ENCODE results near the gene UHRF2.

GRCh38 chr9:6415266-6415665, 2.3 kb downstream of the UHRF2 start:
- TF ChIP-seq CTCF (IDR thresholded peaks at IDR 0.05), result no peak
- no peak for TF ChIP-seq POLR2A (IDR thresholded peaks at IDR 0.05)
- TF ChIP-seq EP300 (IDR thresholded peaks at IDR 0.05), result no peak
- no peak for TF ChIP-seq POLR2AphosphoS5 (IDR thresholded peaks at IDR 0.05)

Data from upper lobe of left lung (tissue), 4 donors.